ENCODE measurements around the gene TRAFD1.

Gene TRAFD1

GRCh38 chr12:112130441-112130998 is 5.2 kb downstream of the TRAFD1 start:
- TF ChIP-seq, protein P1, sequence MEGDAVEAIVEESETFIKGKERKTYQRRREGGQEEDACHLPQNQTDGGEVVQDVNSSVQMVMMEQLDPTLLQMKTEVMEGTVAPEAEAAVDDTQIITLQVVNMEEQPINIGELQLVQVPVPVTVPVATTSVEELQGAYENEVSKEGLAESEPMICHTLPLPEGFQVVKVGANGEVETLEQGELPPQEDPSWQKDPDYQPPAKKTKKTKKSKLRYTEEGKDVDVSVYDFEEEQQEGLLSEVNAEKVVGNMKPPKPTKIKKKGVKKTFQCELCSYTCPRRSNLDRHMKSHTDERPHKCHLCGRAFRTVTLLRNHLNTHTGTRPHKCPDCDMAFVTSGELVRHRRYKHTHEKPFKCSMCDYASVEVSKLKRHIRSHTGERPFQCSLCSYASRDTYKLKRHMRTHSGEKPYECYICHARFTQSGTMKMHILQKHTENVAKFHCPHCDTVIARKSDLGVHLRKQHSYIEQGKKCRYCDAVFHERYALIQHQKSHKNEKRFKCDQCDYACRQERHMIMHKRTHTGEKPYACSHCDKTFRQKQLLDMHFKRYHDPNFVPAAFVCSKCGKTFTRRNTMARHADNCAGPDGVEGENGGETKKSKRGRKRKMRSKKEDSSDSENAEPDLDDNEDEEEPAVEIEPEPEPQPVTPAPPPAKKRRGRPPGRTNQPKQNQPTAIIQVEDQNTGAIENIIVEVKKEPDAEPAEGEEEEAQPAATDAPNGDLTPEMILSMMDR (IDR thresholded peaks at IDR 0.05): no peak
- Histone ChIP-seq H3K4me3 (peak overlapping the region; percentile 44), H3K27ac (peak overlapping the region; percentile 28 to 61)
- DNase-seq (ENCODE audit: low spot score): no peak

DNA sequence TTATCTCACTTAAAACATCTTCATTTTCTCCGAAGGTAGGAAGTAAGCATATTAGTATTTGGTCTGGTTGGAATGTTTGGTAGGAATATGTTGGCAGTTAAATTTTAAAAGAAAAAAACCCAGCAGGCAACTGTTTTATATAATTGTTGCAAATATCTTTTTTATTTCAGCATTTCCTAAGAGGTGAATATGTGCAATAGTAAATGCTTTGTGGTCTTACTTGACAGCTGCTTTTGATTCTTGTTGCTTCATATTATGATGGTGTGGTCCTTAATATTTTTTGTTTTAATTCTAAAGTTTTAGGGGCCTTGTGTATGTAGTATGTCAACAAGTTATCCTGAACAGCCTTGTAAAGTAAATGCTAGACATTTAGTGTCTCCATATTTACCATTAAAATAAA is 6.3 kb downstream of the TRAFD1 start:
- DNase-seq (ENCODE audit: low spot score): no peak
- Histone ChIP-seq H3K4me3 (no peak overlapping the region), H3K27ac (no peak overlapping the region)
- TF ChIP-seq, protein P1 (IDR thresholded peaks at IDR 0.05): peak; percentile 12

- no peak overlapping the region for H3K4me3 ChIP-seq
- no peak for DNase-seq (ENCODE audit: low spot score)
- TF ChIP-seq, protein P1 (IDR thresholded peaks at IDR 0.05): no peak
- H3K27ac ChIP-seq: no peak overlapping the region
These were observed 8.1 kb downstream of the TRAFD1 start for GRCh38 chr12:112133418-112133817.

DNA sequence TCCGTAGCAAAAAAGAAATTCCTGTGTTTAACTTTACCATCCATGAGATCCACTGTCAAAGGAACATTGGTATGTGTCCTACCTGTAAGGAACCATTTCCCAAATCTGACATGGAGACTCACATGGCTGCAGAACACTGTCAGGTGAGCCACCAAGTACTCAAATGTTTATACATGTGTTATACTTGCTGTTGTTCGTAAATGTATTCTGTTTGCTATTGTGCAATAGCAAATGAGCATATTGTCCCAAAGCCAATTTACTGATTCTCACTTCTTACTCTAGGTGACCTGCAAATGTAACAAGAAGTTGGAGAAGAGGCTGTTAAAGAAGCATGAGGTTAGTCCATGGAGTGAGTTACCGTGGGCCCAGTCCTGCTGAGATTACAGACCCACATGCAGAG is 9.4 kb downstream of the TRAFD1 start:
- Histone ChIP-seq H3K4me3 (no peak overlapping the region), H3K27ac (no peak overlapping the region)
- TF ChIP-seq, protein P1 (IDR thresholded peaks at IDR 0.05): no peak
- DNase-seq (ENCODE audit: low spot score): no peak

DNA sequence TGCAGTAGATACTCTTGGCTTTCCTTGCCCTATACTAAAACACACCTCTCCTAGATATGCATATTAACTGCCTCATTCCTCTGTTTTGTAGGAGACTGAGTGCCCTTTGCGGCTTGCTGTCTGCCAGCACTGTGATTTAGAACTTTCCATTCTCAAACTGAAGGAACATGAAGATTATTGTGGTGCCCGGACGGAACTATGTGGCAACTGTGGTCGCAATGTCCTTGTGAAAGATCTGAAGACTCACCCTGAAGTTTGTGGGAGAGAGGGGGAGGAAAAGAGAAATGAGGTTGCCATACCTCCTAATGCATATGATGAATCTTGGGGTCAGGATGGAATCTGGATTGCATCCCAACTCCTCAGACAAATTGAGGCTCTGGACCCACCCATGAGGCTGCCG is 15.4 kb downstream of the TRAFD1 start:
- no peak for DNase-seq (ENCODE audit: low spot score)
- TF ChIP-seq, protein P1 (IDR thresholded peaks at IDR 0.05): no peak
- no peak overlapping the region for H3K27ac ChIP-seq
- no peak overlapping the region for H3K4me3 ChIP-seq

DNA sequence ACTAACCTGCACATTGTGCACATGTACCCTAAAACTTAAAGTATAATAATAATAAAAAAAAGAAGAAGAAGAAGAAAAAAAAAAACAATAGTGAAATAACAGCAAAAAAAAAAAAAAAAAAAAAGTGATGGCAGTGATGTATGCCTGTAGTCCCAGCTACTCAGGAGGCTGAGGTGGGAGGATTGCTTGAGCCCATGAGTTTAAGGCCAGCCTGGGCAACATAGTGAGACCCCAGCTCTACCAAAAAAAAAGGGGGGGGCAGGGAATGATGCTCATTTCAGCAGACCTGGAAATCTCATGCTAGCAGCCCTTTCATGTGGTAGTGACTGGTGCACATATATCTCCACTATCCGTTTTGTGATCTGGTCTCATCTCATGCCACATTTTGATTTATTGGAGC is 20.8 kb downstream of the TRAFD1 start:
- Histone ChIP-seq H3K27ac (no peak overlapping the region), H3K4me3 (no peak overlapping the region)
- TF ChIP-seq, protein P1 (IDR thresholded peaks at IDR 0.05): no peak
- no peak for DNase-seq (ENCODE audit: low spot score)

DNA sequence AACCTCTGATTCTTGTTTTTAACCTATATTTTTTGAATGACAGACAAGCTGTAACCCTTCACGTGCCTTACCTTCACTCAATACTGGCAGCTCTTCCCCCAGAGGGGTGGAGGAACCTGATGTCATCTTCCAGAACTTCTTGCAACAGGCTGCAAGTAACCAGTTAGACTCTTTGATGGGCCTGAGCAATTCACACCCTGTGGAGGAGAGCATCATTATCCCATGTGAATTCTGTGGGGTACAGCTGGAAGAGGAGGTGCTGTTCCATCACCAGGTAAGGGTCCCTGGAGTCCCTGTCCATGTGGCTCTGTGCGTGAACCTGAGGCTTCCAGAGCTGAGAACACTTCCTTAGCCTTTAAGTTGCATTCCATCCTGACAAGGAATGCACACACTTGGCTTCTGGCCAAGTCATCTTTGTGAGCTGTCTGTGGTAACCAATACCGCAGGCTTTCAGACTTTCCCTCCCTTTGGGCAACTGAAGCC is 22.7 kb downstream of the TRAFD1 start:
- Histone ChIP-seq H3K27ac (no peak overlapping the region), H3K4me3 (no peak overlapping the region)
- TF ChIP-seq, protein P1 (IDR thresholded peaks at IDR 0.05): no peak
- no peak for DNase-seq (ENCODE audit: low spot score)

Measured in coronary artery (tissue), 2 donors.